ENCODE results near the gene EPHA2.
"Not testable (repeated sequence)": the region's sequence is repeated elsewhere in the genome, so short reads cannot be mapped to it uniquely, and the experiment has no call there.

Gene EPHA2

DNA sequence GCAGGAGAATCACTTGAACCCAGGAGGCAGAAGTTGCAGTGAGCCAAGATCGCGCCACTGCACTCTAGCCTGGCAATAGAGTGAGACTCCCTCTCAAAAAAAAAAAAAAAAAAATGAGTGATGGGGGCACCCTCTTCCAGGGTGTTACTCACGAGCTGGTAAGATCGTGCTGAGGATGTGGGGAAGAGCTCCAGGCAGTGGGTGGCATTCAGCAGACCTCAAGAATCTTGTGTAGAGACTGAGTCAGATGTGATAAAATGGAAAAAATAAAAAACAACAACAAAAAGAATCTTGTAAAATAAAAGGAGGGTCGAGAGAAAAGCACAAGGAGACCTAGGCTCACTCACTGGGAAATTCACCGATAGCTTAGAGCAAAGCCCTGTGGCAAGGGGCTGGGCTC is 38.5 kb downstream of the EPHA2 start:
- DNase-seq, result no peak

DNA sequence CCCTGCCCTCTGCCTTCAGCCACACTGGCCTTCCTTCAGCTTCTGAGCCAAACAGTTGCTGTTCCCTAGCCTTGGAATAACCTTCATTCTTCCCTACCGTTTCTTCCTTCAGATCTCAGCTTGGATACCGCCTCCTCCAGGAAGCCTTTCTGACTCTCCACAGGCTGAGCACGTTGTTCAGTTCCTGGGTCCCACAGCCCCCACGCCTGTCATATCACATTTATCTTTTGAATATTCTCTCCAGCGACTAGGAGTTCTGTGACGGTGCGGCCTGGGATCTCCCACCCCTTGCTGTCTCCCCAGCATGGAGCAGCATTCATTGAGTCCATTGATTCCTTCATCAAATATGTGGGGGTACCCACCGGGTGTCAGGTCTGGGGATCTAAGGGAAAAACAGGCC is 39.2 kb downstream of the EPHA2 start:
- DNase-seq, result no peak

DNA sequence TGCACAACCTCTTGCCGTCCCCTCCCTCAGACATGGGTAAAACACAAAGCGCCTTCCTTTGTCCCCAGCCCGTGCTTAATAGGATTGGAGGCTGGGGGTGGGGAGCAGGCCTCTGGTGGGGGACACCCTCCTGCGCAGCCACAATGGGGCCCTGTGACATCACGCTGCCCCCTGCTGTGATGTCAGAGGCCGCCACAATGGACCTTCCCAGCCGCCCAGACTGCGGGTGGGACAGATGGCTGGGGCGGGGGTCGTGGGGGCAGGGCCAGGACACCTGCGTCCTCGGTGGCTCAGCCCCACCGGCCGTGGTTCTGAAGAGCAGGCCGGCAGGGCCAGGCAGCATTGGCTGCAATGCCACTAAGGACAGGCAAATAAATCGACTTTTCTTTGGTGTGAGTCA is 39.9 kb downstream of the EPHA2 start:
- no peak for DNase-seq

DNA sequence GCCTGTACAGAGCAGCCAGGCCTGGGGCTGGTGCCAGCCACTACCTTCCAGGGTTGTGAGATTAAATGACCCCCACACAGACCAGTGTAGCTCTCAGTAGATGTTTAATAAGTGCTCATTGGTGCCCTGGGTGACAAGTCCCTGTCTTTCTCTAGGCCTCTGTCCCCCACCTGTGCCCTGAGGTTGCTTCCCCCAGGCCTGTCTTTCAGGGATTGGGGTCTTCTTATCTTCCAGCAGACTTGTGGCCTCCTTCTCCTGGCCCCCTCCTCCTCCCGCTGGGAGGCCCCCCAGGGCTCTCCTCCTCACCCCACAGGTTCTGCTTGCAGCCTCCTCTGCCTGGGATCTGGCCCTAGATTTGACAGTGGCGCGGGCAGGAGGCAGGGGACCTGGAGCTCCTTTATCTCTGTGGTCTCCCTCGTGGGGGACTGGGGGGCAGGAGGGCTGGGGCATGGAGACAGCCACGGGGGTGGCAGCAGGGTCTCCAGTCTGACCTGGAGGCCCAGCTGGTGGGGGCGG is 40.3 kb downstream of the EPHA2 start:
- DNase-seq, result no peak

DNA sequence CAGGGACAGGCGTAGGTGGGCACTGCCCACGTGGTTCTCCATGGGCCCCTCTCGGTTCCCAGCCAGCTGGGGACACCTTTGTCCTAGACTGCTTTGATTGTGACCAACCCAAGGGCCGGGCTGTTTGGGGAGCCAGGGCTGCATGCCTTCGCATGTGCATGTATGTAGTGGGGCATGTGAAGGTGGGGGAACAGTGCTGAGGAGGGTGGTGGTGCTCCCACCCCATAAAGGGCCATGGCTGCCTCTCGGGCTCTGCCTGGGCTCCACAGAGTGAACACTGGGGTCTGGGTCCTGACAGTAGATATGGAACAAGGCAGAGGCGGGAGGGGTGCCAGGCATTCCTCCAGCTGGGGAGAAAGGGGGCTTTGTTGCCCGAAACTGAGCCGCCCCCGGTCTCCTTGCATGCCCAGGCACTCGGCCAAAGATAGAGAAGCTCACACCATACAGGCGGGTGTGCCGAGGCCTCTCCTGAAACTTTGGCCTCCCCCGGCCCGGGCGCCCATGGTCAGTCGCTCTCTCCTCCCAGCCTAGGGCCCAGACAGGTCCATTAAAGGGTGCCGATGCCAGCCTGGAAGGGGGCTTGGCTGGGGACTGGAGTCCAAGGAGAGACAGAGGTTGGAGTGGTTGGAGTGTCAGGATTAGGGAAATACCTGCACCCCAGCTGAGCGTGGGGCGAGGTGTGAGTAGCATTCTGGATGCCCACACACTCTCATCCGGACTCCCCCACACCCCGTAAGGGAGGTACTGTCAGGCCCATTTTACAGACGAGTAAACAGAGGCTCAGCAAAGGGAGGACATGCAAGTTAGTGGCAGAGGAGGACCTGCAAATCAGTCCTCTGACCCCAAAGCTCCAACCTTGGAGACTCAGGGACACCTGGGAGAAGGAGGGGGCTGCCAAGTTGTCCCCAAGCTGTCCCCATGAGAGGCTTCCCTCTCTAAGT is 41.1 kb downstream of the EPHA2 start:
- no peak for DNase-seq

GRCh38 chr1:16112596-16113555 is 43.0 kb downstream of the EPHA2 start:
- no peak for DNase-seq

DNA sequence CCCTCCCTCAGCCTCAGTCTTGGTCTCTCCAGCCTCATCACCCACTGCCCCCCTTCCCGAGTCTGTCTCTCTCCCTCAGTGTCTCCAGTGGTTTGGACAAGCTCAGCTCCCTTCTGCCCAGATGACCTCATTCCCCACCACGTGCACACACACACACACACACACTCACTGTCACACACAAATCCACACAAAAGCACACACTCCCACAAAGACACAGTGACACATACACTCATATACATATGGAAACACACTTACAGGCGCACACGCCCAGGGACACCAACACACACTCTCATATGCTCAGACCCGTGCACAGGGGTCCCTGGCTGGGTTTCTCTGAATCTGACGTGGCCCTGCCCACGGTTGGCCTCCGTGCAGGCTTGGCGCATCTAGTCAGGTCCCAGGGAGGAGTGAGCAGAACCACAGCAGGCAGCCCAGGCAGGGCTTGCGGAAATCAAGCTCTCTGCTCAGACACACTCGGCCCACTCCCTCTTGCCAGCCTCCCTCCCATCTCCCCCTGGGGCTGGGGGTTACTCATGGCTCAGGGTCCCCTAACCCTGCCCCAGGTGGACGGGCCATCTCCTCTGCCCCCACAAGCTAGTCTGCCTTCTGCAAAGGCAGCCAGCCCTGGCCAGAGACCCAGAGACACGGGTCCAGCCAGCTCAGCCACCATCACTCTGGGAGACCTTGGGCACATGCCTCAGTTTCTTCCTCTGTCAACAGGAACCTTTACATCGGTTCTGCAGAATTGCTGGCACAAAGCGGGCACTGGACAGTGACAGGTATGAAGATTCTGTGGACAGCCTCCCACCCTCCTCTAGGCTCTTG is 43.9 kb downstream of the EPHA2 start:
- DNase-seq, result no peak

- no peak for DNase-seq
Measured at GRCh38 chr1:16110884-16111283, 45.0 kb downstream of the EPHA2 start.

DNA sequence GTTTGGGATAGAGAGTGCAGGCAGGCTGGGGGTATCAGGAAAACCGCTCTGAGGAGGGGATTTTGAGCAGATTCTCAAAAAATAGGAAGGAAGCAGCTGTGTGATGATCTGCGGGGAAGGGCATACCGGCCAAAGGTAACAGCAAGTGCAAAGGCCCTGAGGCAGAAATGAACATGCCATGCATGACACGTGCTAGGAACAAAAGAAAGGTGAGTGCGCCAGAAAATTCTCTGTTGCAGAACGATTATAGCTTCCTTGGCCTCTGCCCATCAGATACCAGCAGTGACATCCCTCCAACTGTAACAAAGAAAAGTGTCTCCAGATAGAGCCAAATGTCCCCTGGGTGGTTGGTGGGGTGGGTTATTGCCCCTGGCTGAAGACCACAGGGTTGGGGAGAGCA is 45.4 kb downstream of the EPHA2 start:
- DNase-seq, result no peak

- no peak for DNase-seq
Measured at GRCh38 chr1:16109571-16109970, 46.3 kb downstream of the EPHA2 start.

- DNase-seq, result not testable (repeated sequence)
Measured at GRCh38 chr1:16107039-16107438, 48.8 kb downstream of the EPHA2 start.

DNA sequence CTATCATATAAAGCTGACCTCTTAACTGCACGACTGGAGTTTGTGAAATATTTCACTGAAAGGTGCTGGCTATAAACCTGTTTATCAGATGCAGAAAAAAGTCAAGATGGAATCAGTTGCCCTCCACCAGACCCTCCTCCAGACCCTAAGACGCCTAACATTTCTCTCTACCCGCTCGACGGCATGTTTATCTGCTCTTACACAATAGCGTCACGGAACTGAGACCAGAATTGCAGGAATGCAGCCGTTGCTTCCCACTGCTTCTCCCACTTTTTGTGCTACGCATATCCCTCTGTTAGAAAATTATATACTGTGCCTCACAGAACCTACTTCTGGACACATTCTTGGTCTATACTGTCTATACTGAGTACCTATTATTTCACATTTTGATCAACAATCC is 54.2 kb downstream of the EPHA2 start:
- DNase-seq, result no peak

DNA sequence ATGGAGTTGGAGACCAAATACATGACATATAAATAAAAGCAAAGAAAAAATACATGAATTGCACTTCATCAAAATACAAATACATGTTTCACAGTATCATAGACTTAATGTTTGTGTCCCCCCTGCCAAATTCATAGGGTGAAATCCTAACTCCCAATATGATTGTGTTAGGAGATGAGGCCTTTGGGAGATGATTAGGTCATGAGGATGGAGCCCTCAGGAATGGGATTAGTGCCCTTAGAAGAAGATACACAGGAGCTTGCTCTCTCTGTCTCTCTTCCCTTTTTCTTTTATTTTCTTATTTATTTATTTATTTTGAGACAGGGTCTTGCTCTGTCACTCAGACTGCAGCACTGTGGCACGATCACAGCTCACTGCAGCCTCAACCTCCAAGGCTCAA is 56.5 kb downstream of the EPHA2 start:
- DNase-seq, result no peak

GRCh38 chr1:16095447-16095846 is 60.4 kb downstream of the EPHA2 start:
- DNase-seq, result no peak

- DNase-seq, result no peak
Measured at GRCh38 chr1:16094453-16095158, 61.3 kb downstream of the EPHA2 start.

- no peak for DNase-seq
Measured at GRCh38 chr1:16093611-16094010, 62.3 kb downstream of the EPHA2 start.

DNA sequence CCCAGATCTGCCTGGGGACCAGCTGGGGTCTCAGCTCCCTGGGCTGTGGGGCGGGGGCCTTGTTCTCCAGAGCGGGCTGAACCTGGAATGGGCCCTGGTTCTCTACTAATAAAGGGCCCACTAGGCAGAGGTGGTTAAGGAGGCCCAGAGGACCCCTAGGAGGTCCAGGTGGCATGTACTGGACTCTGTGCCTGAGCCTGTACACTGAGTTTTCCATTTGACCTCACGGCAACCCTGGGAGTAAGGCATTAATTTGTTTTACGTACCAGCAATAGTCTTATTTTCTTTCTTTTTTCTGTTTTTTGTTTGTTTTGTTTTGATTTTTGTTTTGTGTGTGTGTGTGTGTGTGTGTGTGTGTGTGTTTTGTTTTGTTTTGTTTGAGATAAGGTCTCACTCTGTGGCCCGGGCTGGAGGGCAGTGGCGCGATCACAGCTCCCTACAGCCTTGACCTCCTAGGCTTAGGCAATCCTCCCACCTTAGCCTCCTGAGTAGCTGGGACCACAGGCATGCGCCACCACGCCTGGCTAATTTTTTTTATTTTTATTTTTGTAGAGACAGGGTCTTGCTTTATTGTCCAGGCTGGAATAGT is 62.9 kb downstream of the EPHA2 start:
- no peak for DNase-seq

- DNase-seq, result no peak
Measured at GRCh38 chr1:16092097-16092922, 63.6 kb downstream of the EPHA2 start.

DNA sequence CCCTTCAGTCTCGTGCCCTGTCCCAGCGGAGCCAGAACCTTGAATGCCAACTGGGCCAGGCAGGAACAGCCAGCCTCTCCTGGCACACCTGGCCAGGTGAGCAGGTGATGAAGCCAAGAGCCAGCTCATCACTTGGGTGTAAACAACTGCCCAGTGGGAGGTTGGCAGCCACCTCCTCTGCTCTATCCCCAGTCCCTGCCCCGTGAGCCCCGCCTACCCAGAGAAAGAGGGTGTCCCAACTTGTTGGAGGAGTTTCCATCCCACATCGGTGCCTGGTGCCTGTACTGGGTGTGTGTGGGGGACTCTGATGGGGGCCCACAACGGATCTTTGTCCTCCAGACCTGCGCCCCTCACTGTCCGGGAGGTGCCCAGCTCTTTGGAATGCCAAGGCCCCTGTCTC is 64.6 kb downstream of the EPHA2 start:
- DNase-seq, result no peak

- no peak for DNase-seq
Measured at GRCh38 chr1:16090076-16090826, 65.6 kb downstream of the EPHA2 start.

Measured in SHP77 treated with DMSO at 0.1 percent for 48 hours (cell line).